ENCODE measurements around the gene KCNQ5. TPM values are rescaled to one million over a fixed set of nuclear protein-coding genes. Genes with fewer than 3 reads are reported as not detected.

Gene KCNQ5
- total and polyA plus RNA-seq, 10 of the 15 experiments (the other 5 are each of a cell fraction or from before 2014, with no cell fraction given) = 0.60 to 16.2 (median 3.2) TPM

- no peak for TF ChIP-seq CEBPZ (IDR thresholded peaks at IDR 0.05; ENCODE audit: low read depth, low read length)
Observed at GRCh38 chr6:72953971-72954381, 332.1 kb downstream of the KCNQ5 start (continued).

GRCh38 chr6:72954716-72955115 is 332.9 kb downstream of the KCNQ5 start:
- Histone ChIP-seq H3K36me3 (ENCODE audit: control insufficient read depth in 2 of 2, insufficient read depth in 2 of 2, low read length in 1 of 2) (no peaks in the 10 kb centered on the region), H4K20me1 (ENCODE audit: control insufficient read depth, insufficient read depth) (no peaks in the 10 kb centered on the region), H3K79me2 (ENCODE audit: control insufficient read depth, insufficient read depth, low read length) (no peaks in the 10 kb centered on the region), H3K4me3 (no peak overlapping the region), H3K27ac (ENCODE audit: control insufficient read depth, insufficient read depth) (no peak overlapping the region), H3K9me3 (replicated peaks; ENCODE audit: control insufficient read depth, insufficient read depth, low read length) (no peaks in the 10 kb centered on the region), H2AFZ (ENCODE audit: control insufficient read depth, low read depth, low read length) (no peak overlapping the region), H3K4me2 (ENCODE audit: control insufficient read depth, insufficient read depth) (no peak overlapping the region), H3K4me1 (ENCODE audit: control insufficient read depth, insufficient read depth, low read length) (no peaks in the 10 kb centered on the region), H3K27me3 (replicated peaks in 1 of 2; ENCODE audit: control insufficient read depth in 2 of 2, insufficient read depth in 2 of 2, low read length in 1 of 2) (no peaks in the 10 kb centered on the region), H3K9ac (ENCODE audit: control insufficient read depth, insufficient read depth, low read length) (no peak overlapping the region)
- intact Hi-C loops (cut with micrococcal nuclease; ENCODE audit: unreplicated experiment) = loop anchor here (10.0 kb wide), 1 partner anchor 340 kb away; no protein-coding TSS in a partner anchor
- in situ Hi-C loops (cut with MboI) = no loop called here
- RAD21 ChIA-PET (ENCODE audit: unreplicated experiment) = interaction anchor here (1.1 to 2.5 kb wide), 2 partner anchors 8 to 338 kb away, joined by 3 to 9 read pairs; no protein-coding TSS in a partner anchor
- BruUV-seq (replicated peaks) = no TSS peak
- FAIRE-seq (no peak), DNase-seq (ENCODE audit: low read depth, low spot score) (no peak), ATAC-seq (no peak)
- CTCF ChIA-PET = interaction anchor here (1.5 kb wide), 1 partner anchor 338 kb away, joined by 3 read pairs; no protein-coding TSS in a partner anchor
- POLR2A ChIA-PET = no interaction called here
- 92% methylated on average over 4 of the region's 4 CpGs for WGBS (ENCODE audit: insufficient coverage, insufficient replicate concordance, low lambda C conversion rate, missing lambda C conversion rate)
- SMC1A ChIA-PET (ENCODE audit: uncharacterized antibody, unreplicated experiment) = interaction anchor here (1.2 kb wide), 1 partner anchor 337 kb away, joined by 3 read pairs; no protein-coding TSS in a partner anchor
- TF ChIP-seq CHD1 (IDR thresholded peaks at IDR 0.05; ENCODE audit: low read depth, low read length) (no peak), FOXM1 (IDR thresholded peaks at IDR 0.05; ENCODE audit: low read depth, low read length) (no peak), SIN3A (IDR thresholded peaks at IDR 0.05; ENCODE audit: low read depth, low read length) (no peak), ZBTB11 (CRISPR knock-in tag; IDR thresholded peaks at IDR 0.05) (no peak), RAD51 (IDR thresholded peaks at IDR 0.05) (no peak), NRF1 (conservative IDR thresholded peaks at IDR 0.05; ENCODE audit: low read depth, low read length) (no peak), BCLAF1 (IDR thresholded peaks at IDR 0.05) (no peak)

Measured in GM12878 (cell line).